T-helper 2 cell (primary cell): ENCODE results near the gene ZNF333.
"Not testable (repeated sequence)": the region's sequence is repeated elsewhere in the genome, so short reads cannot be mapped to it uniquely, and the experiment has no call there.

Experiments
- DNase-seq, 5 experiments: peaks; one replicate each; pipeline versions ENCODE4 v3.0.0 to v3.0.0-alpha.2; 2012 to 2022

ZNF333 gene

DNA sequence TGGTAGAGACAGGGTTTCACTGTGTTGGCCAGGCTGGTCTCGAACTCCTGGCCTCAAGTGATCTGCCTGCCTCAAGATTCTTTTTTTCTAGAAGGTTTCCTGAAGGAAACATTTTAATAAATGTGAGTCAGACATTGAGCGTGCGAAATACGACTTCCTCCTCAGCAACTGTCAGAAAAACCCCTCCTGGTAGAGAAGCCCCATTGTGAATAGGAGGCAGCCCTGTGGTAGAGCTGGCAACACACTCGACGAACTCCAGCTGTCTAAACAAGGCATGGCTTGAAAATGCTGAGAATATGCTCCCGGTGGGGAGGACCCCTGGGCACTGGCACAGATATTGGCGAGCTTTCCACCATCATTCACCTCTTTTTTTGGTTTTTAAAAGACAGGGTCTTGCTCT lies 9.8 kb downstream of the ZNF333 start:
- DNase-seq, result no peak

DNA sequence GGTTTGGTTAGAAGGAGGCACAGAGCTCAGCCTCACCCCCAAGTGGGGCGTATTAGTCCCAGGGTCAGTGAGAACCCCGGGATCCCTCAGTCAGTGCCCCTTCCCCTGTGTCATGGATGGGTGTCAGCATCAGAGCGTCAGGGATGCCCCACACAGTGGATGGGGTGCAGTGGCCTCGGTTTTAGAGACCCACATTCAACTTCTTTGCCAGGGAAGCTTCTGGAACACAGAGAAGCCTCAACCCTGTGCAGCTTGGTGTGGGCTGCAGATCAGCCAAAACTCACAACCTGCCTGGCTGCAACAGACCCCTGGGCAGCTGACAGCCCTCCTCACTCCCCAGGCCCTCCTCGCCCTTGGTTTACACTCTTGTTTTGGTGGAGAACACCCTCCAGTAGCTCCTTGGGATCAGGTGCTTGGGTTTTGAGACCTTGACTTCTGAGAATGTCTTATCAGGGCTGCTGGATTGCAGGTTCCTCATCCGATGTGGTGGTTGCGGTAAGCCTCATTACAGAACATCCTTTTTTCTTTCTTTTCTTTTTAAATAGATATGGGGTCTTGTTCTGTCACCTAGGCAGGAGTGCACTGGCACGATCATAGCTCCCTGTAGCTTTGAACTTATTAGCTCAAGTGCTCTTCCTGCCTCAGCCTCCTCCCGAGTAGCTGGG lies 11.0 kb downstream of the ZNF333 start:
- no peak for DNase-seq

DNA sequence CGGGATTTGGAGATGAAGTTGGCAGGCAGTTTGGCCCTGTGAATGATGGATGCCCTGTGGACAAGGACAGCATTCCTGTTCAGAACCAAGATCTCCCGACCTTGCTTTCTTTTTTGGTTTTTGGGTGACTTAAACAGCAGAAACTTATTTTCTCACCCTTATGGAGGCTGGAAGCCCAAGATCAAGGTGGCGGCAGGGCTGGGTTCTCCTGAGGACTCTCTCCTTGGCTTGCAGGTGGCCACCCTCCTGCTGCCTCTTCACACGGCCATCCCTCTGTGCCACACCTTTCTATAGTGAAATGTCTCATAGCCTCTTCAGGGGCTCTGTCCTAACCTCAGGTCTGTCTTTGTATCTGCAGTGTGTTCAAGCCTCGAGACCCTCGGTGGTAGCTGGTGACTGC lies 14.0 kb downstream of the ZNF333 start:
- no peak for DNase-seq

DNA sequence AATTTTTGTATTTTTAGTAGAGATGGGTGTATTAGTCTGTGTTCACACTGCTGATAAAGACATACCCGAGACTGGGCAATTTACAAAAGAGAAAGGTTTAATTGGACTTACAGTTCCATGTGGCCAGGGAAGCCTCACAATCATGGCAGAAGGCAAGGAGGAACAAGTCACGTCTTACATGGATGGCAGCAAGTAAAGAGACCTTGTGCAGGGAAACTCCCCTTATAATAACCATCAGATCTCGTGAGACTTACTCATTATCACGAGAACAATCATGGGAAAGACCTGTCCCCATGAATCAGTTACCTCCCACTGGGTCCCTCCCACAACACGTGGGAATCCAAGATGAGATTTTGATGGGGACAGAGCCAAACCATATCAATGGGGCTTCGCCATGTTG lies 14.6 kb downstream of the ZNF333 start:
- no peak for DNase-seq

DNA sequence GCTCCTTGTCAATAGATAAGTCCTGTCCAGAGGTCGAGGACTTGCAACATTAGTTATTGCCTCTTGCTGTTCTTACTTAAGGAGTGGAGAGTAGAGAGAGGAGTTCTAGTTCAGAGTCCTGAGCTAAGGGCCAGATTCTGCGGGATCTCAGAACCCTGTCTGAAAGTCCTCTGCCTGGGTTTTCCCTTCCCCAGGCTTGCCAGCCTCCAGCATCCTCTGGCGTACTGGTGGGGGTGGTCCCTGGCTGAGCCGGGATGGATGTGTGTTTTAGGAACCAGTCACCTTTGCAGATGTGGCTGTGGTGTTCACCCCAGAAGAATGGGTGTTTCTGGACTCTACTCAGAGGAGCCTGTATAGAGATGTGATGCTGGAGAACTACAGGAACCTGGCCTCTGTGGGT lies 26.0 kb downstream of the ZNF333 start:
- DNase-seq, result no peak

DNA sequence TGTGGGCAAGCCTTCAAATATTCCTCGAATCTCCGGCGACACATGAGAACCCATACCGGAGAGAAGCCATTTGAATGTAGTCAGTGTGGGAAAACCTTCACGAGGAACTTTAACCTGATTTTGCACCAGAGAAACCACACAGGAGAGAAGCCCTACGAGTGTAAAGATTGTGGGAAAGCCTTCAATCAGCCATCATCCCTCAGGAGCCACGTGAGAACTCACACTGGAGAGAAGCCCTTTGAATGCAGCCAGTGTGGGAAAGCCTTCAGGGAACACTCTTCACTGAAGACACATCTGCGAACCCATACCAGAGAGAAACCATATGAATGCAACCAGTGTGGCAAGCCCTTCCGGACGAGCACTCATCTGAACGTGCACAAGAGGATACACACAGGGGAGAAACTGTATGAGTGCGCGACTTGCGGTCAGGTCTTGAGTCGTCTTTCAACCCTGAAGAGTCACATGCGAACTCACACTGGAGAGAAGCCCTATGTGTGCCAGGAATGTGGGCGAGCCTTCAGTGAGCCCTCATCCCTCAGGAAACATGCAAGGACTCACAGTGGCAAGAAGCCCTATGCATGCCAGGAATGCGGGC lies 28.8 kb downstream of the ZNF333 start:
- DNase-seq, result peak in 1 of 5 experiments; percentile 3

DNA sequence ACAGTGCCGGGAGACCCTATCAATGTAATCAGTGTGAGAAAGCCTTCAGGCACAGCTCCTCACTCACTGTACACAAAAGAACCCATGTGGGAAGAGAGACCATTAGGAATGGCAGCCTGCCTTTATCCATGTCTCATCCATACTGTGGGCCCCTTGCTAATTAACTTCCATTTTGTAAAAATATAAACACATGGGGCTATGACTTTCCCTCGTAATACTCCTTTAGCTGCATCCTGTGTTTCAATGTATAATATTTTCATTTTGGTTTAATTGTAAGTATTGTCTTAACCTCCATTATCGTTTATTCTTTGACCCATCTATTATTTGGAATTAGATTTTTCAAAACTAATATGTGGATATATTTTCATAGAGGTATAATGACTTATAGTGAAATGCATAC lies 29.3 kb downstream of the ZNF333 start:
- no peak for DNase-seq

DNA sequence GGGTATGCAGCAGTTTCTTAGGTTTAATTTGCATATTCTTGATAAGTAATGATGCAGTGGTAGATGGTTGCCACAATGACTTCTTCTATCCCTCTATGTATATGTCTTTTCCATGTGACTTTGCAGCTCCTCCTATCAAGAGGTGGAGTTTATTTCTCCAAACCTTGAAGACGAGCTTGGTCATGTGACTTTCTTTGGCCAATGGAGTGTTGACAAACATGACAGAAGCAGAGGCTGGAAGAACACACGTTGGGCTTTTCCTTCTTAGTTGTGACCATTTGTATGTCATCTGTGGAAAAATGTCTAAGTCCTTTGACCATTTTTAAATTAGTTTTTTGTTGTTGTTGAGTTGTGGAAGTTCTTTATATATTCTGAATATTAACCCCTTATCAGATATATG lies 32.3 kb downstream of the ZNF333 start:
- no peak for DNase-seq

DNA sequence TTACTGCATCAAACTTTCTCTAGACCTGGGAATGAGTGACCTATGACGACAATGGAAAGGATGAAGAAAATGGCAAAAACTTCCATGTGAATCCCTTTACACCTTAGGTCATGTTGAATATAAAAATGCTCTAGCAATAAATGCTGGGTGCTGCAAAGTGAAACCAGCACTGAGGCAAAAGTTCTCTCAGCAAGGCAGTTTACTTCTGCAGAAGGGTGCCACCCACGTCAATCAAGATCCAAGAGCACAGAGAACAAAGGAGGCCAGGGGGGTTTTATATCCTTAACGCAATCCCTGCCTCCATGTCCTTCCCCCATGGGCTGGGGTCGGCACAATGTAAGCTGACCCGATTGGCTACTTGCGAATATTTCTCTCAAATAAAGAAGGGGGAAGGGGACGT lies 38.7 kb downstream of the ZNF333 start:
- DNase-seq, result no peak

DNA sequence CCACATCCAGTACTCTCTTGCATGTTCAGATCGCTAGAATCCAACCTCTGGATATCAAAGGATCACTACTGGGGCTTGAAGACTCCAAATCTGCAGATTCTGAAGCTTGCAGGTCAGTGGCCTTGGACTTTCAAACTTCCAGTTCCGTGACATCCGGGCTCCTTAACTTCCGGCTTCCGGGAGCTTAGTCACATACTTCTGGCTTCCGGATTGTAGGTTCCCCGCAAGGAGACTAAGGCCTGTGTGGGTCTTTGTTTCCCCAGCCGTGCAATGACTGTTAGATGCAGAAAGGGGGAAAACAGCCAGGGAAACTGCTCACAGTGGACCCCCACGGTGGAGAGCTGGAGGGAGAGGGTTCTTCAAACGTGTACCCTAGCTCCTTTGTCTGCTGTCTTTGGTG lies 41.4 kb downstream of the ZNF333 start:
- no peak for DNase-seq

DNA sequence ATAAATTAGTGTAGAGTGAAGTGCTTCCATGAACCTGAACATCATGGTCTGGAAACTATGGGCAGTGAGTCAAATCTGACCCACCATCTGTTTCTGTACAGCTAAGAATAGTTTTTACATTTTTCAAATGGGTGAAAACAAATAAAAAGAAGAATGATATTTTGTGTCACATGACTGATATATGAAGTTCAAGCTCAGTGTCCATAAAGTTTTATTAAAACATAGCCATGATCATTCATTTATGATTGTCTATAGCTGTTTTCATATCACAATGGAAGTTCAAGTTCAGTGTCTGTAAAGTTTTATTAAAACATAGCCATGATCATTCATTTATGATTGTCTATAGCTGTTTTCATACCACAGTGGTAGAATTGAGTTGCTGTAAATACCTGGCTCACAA lies 42.7 kb downstream of the ZNF333 start:
- DNase-seq, result no peak

DNA sequence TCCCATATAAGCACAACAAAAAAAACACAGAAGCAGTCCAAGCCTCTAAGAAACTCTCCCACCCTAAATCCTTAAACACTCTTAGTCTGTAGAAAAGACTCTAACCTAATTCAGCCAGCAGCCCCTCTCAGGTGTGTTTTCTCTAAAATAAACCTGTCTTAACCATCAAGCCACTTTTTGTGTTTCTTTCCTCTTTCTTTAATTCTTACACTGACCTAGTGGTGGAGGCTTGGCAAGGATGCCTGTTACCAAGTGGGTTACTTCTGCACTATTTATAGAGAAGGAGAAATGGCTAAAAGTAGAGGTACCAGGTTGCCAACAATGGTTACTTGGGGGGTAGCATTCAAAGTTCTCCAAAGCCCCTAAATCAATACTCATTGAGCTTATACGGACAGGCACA lies 43.7 kb downstream of the ZNF333 start:
- no peak for DNase-seq

DNA sequence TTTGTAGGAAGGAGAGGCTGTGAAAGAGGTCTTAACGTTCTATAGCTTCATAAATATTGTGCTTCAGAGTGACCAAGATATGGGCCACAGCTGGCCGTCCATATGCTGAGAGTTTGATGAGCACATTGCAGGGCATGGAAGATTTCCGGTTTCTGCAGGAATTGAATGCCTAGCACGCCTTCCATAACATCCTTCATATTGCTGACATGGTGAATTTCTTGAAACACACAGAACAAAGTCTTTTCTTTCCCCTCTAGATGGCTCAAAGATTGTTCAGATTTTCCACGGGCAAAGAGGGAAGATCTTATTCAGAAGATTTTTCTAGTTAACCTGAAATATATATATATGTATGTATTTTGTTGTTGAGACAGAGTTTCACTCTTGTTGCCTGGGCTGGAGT lies 46.1 kb downstream of the ZNF333 start:
- no peak for DNase-seq

DNA sequence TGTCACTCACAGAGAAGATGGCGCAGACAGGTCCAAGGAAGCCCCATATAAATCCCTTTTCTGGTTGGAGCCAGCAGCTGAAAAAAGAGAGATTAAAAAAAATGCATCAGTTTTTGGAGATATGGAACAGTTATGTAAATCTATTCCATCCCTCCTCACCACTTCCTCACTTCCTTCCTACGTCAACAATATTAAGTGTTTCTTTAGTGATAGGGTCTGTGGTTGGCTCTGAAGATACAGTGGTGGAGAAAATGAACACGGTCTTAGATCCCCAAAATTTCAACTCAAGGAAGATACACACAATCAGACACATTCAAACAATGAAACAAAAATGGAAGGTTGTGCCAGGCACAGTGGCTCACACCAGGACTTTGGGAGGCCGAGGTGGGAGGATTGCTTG lies 57.0 kb downstream of the ZNF333 start:
- no peak for DNase-seq

DNA sequence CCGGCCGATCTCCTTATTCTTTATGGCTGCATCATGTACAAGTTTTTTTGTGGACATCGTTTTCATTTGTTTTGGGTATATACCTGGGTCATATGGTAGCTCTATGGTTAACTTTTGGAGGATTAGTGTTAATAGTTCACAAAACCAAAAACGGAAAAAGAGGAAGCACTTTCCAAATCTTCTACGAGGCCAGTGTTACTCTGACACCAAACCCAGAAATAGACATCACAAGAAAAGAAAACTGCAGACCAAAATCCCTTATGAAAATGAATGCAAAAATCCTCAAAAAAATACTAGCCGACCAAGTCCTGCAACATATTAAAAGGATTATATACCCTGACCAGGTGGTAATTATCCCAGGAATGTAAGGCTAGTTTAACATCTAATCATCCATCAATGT lies 58.8 kb downstream of the ZNF333 start:
- DNase-seq, result no peak

DNA sequence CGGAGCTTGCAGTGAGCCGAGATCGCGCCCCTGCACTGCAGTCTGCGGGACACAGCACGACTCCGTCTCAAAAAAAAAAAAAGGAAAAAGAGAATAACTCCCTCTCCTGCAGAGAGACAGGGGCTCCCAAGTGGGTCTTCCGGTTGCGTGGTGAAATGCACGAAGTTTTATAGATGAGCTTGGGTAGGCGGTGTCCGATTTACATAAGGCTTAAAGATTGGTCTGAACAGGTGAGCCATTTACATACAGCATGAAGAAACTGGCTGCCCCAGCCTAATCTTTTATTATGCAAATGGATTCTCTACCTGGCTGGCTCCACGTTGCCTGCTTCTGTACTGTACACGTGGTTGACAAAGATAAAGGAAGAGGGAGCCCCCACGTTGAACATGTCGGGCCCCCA lies 69.0 kb downstream of the ZNF333 start:
- no peak for DNase-seq

DNA sequence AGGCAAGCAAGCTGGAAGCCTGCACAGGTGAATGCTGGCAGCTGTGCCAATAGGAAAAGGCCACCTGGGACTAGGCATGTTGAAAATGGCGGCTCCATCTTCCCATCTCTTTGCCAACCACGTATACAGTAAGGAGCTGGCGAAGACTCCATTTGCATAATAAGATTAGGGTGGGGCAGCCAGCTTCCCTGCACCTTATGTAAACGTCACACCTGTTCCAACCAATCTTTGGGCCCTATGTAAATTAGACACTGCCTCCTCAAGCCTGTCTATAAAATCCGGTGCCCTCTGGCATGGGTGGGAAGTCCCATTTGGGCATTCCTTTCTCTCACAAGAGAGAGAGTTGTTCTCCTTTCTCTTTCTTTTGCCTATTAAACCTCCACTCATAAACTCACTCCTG lies 71.8 kb downstream of the ZNF333 start:
- DNase-seq, result no peak

DNA sequence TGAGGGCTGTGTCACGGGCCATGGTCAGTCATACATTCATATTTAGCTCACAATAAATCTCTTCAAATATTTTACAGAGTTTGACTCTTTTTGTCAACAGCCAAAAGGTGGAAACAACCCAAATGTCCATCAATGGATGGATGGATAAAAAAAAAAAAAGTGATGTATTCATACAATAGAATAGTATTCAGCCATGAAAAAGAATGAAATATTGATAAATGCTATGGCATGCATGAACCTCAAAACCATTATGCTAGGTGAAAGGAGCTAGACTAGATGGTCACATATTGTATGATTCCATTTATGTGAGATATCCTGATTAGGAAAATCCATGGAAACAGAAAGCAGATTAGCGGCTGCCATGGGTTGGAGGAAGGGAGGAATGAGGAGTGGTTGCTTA lies 72.3 kb downstream of the ZNF333 start:
- no peak for DNase-seq

DNA sequence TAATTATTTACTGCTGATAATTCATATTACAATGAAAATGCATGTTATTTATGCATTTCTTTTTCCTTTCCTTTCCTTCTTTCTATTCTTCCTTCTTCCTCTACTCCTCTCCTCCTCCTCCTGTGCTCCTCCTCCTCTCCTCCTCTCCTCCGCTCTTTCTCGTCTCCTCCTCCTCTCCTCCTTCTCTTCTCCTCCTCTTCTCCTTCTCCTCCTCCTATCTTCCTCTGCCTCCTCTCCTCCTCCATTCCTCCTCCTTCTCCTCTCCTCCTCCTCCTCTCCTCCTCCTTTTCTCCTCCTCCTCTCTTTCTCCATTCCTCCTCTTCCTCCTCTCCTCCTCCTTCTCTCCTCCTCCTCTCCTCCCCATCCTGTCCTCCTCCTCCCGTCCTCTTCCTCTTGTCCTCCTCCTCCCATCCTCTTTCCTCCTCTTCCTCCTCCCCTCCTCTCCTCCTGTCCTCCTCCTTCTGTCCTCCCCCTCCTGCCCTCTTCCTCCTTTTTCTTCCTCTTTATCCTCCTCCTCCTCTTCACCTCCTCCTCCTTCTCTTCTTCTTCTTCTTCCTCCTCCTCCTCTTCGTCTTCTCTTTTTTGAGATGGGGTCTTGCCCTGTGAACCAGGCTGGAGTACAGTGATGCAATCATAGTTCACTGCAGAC lies 73.8 kb downstream of the ZNF333 start:
- DNase-seq, result no peak

DNA sequence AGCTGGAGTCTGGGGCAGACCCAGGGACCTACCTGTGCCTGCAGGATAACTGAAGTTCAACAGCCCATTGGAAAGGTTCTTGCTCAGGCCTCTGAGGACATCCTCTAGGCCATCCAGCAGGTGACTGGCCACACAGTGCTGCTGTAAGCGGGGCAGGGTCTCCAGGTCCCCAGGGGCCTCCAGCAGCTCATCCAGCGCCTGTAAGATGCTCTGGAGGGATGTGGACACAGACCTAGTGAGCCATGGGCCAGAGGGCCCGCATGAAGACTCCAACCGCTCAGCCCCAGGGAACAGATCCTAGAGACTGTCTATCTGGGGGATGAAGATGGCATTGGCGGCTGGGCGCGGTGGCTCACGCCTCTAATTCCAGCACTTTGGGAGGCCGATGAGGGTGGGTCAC lies 74.6 kb downstream of the ZNF333 start:
- no peak for DNase-seq

DNA sequence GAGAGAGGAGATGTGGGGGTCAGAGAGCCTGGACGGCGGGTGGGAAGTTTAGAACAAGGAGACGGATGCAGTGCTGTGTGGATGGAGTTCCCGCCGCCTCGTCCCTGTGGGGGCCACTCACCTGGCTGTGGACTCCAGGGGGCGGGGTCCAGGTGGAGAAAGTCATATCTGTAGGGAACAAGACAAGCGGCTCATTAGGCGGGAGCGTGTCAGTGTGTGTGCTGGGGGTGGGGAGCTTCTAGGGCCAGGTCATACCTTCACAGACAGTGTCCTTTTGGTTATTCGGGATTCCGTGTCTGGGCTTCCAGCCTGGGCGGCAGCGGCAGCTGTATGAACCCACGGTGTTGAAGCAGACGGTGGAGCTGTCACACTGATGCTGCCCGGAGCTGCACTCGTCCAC lies 75.6 kb downstream of the ZNF333 start:
- peak in 1 of 5 experiments; percentile 1 for DNase-seq

DNA sequence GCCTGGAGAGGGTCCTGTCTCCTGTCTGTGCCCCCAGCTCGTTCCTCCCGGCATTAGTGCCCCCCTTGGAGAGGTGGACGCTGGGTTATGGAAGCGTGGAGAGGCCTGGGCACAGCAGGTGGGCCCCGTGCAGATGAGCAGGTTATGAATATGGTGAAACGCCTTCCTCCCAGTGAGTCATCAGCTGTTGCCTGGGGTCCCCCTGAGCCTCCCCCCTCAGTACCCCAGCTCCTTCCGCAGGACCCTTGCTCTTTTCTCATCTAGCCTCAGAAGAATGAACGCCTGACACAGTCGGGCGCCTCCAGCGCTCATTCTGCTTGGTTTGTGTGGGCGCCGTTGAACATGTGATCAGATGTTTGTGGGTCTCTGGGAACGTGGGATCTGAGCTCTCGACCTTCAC lies 76.0 kb downstream of the ZNF333 start:
- DNase-seq, result not testable (repeated sequence)

DNA sequence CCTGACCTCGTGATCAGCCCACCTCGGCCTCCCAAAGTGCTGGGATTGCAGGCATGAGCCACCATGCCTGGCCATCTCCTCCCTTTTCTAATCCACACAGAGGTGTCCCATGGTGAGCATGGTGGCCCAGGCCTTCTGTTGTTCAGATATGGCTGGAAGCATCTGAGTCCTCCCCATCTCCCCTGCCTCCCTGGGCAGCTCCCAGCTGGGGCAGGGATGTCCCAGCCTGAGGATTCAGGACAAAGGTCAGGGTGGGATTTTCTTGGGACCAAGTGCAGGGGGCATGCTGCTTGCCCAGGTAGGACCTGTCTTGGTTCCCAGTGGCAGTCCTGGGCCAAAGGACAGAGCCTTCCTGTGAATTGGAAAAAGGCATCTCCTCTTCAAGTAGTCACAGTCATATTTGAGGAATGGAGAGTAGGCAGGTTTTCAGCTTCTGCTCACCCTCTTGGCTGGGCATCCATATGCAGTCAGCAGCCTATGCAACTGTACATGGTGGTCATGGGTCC lies 77.7 kb downstream of the ZNF333 start:
- DNase-seq, result no peak

DNA sequence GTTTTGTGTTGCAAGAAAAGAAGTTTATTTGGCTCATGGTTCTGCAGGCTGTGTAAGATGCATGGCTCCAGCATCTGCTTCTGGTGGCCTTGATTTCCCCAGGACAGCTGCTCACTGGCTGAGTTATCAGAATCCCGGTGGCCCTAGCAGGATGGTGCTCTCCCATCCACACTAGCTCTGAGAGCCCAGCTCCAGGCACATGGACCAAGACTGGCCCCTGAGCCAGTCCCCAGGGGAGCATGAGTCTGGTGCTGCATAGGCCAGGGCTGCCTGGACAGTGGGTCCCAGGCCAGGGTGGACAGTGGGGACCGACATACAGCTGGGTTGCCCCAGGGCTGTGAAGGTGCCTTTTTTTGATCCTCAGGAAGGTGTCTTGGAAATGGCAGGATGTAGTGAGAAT lies 78.2 kb downstream of the ZNF333 start:
- DNase-seq, result no peak
